Brain microvascular endothelial cell (primary cell): ENCODE measurements around the gene CUZD1.
A peak's percentile ranks its signal among the peaks of the same experiment; 100 is the strongest.

Source experiments
- DNase-seq: peaks from one replicate; pipeline ENCODE4 v3.0.0-alpha.2; 2020
- H3K27ac ChIP-seq: fragments of 250-450 bp; sonication (Bioruptor Pico); 2 replicates; pipeline ENCODE4 v1.5.1; 2020; ENCODE audit warnings: mild to moderate bottlenecking, moderate library complexity
- H3K27me3 ChIP-seq: fragments of 250-450 bp; sonication (Bioruptor Pico); replicated peaks from 2 replicates; pipeline ENCODE4 v1.5.1; 2020; ENCODE audit warnings: mild to moderate bottlenecking
- H3K36me3 ChIP-seq: fragments of 250-450 bp; sonication (Bioruptor Pico); replicated peaks from 2 replicates; pipeline ENCODE4 v1.5.1; 2020; ENCODE audit warnings: mild to moderate bottlenecking
- H3K4me3 ChIP-seq: 2 replicates; pipeline ENCODE4 v1.5.1; 2011; ENCODE audit warnings: low read depth, mild to moderate bottlenecking, control low read depth, low read length, moderate library complexity
- CTCF ChIP-seq: IDR thresholded peaks from 2 replicates; pipeline ENCODE4 v1.5.1; 2011; ENCODE audit warnings: low read depth, mild to moderate bottlenecking, moderate library complexity, low read length, control low read depth, inconsistent platforms; ENCODE audit errors: missing control alignments
- in situ Hi-C: cut with HindIII; loops from 2 replicates; pipeline ENCODE4 v1.10.0; 2017; ENCODE audit warnings: low sequenced_read_pairs, low pct_ligation_motif_present

Gene CUZD1

GRCh38 chr10:122856902-122857301 lies 11.2 kb upstream of the CUZD1 start:
- Histone ChIP-seq H3K4me3 (no peak overlapping the region), H3K36me3 (no peaks in the 10 kb centered on the region), H3K27ac (no peak overlapping the region), H3K27me3 (no peaks in the 10 kb centered on the region)
- DNase-seq: no peak
- in situ Hi-C loops: no loop called here
- no peak for TF ChIP-seq CTCF

GRCh38 chr10:122855745-122856144 lies 10.1 kb upstream of the CUZD1 start:
- Histone ChIP-seq H3K27me3 (no peaks in the 10 kb centered on the region), H3K4me3 (no peak overlapping the region), H3K36me3 (no peaks in the 10 kb centered on the region), H3K27ac (no peak overlapping the region)
- DNase-seq: no peak
- no peak for TF ChIP-seq CTCF
- in situ Hi-C loops: no loop called here

- in situ Hi-C loops: no loop called here
- Histone ChIP-seq H3K36me3 (no peaks in the 10 kb centered on the region), H3K27ac (peak overlapping the region; percentile 55)
Observed at GRCh38 chr10:122854648-122855047, 9.0 kb upstream of the CUZD1 start.

GRCh38 chr10:122853665-122854313 lies 8.1 kb upstream of the CUZD1 start:
- Histone ChIP-seq H3K36me3 (no peaks in the 10 kb centered on the region), H3K27ac (peak overlapping the region; percentile 55), H3K27me3 (no peaks in the 10 kb centered on the region), H3K4me3 (no peak overlapping the region)
- in situ Hi-C loops: no loop called here
- TF ChIP-seq CTCF: no peak
- no peak for DNase-seq

More at GRCh38 chr10:122854648-122855047, 9.0 kb upstream of the CUZD1 start:
- Histone ChIP-seq H3K4me3 (no peak overlapping the region), H3K27me3 (no peaks in the 10 kb centered on the region)
- peak; percentile 58 for DNase-seq
- TF ChIP-seq CTCF: no peak

- Histone ChIP-seq H3K36me3 (no peaks in the 10 kb centered on the region), H3K4me3 (no peak overlapping the region), H3K27ac (no peak overlapping the region), H3K27me3 (no peaks in the 10 kb centered on the region)
- in situ Hi-C loops: no loop called here
- no peak for TF ChIP-seq CTCF
- DNase-seq: no peak
Observed at GRCh38 chr10:122852261-122852660, 6.6 kb upstream of the CUZD1 start.
